Left ventricle myocardium superior (tissue), 1 donor: Measurements from ENCODE around the gene COQ7. TPM values are rescaled to one million over a fixed set of nuclear protein-coding genes. Genes with fewer than 3 reads are reported as not detected.
A peak's percentile ranks its signal among the peaks of the same experiment; 100 is the strongest.

Source experiments
- ATAC-seq: fragments of 200-7000 bp; cut with Tn5 transposase; one replicate; pipeline ENCODE4 v1.9.1; 2020; ENCODE audit warnings: mild to moderate bottlenecking, moderate library complexity
- DNase-seq: peaks from one replicate; pipeline ENCODE4 v3.0.0-alpha.2; 2020
- intact Hi-C: fragments of 100-400 bp; cut with micrococcal nuclease; formaldehyde crosslinking; loops from one replicate; pipeline ENCODE4 v1.11.0; 2022
- total RNA-seq: library from RNA; stranded (reverse); fragmentation: NEBNext Ultra II Directional; extraction: Animal tissue kit (Norgen Biotek cat#: 25700); gene quantifications from one replicate; pipeline ENCODE4 v1.2.1, GENCODE V29; 2021
- donor health status: DM: no; HTN: yes; CAD: no; lungs with severe emphysema.

Gene COQ7
- total RNA-seq, 1 donor from 2014 or later = 40.1 TPM

DNA sequence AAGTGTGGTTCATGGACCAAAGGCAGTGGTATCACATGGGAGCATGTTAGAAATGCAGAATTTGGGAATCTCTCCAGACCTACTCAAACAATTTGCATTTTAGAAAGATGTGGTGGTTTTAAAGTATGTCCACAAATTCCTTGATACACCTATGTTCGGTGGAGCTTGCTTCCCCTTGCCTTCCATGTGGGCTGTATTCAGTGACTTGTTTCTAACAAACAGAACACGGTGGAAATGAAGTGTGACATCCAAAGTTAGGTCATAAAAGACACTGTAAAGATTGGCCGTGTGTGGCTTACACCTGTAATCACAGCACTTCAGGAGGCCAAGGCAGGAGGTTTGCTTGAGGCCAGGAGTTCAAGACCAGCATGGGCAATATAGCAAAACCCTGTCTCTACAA is 16.7 kb downstream of the COQ7 start:
- DNase-seq = no peak
- intact Hi-C loops = loop anchor here (10.0 kb wide), 1 partner anchor 101 kb away; no protein-coding TSS in a partner anchor
- no peak for ATAC-seq

DNA sequence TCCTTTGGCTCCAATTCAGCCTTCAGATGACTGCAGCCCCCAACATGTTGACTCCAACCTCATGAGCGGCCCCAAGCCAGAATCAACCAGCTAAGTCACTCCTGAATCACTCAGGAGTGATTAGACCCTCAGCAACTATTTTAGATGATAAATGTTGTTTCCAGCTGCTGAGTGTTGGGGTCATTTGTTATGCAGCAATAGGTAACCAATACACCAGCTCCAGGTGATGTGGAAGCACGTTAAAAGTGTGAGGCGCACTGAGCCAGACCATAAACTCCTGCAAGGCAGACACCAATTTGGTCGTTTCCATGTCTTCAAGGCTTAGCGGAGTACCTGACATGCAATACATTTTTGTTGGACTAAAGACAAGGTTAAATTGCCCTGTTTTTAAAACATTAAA is 17.5 kb downstream of the COQ7 start:
- DNase-seq = no peak
- ATAC-seq = no peak
- intact Hi-C loops = loop anchor here (5.0 to 10.0 kb wide), 2 partner anchors 100 to 292 kb away; no protein-coding TSS in a partner anchor

DNA sequence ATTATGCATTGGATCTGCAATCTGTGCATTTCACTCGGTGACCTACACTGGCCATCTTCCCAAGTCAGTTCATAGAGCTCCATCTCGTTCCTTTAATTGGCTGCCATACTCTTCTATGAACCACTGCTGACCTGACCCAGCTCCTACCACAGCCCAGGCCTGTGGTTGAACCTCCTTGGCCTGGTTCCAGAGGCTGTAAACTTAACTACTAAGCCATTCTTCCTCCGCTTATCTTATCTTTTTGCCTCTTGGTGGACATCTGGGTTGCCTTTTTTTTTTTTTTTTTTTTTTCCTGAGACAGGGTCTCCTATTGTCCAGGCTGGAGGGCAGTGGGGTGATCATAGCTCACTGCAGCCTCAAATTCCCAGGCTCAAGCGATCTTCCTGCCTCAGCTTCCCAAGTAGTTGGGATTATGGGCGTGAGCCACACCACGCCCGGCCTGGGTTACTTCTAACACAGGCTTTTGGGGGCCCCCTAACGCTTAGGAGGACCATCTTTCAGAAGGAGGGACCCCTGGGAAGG is 18.3 kb downstream of the COQ7 start:
- intact Hi-C loops = loop anchor here (5.0 to 10.0 kb wide), 2 partner anchors 99 to 292 kb away; no protein-coding TSS in a partner anchor
- DNase-seq (no peak), ATAC-seq (peak; percentile 29)

DNA sequence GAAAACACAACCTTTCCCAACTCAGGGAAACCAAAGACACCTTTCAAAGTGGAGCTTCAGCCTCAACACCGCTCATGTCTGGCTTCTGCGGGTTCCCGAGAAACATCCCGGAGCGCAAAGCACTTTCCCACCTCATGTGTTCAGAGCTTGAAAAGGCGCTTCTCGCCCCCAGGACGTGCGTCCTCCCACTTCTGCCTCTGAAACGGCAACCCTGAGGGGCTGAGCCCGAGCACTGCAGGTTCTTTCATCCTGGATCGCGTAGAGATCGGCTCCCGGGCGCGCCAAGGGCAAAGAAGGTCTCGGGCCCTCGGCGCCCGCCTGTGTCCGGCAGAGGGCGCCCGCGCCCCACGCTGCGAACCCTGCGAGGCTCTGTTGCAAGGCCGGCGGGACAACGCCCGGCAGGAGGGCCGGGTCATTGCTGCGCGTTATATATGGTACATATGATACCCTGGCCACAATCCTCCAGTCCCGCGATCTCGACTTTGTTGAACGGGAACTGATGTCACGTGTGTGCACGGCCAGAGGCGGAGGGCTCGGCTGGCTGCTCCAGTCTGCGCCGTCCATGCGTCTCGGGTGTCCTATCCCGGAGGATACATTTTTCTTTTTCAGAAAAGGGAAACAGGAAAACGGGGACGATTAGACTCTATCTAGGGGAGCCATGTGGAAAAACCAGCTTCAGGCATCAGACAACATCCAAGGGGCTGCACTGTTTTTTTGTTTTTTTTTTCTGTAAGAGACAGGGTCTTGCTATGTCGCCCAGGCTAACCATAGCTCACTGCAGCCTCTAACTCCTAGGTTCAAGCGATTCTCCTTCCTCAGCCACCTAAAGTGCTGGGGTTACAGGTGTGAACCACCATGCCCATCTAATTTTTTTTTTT is 19.1 kb downstream of the COQ7 start:
- peak; percentile 98 for ATAC-seq
- peak; percentile 93 for DNase-seq
- intact Hi-C loops = loop anchor here (5.0 to 10.0 kb wide), 2 partner anchors 98 to 291 kb away; no protein-coding TSS in a partner anchor

DNA sequence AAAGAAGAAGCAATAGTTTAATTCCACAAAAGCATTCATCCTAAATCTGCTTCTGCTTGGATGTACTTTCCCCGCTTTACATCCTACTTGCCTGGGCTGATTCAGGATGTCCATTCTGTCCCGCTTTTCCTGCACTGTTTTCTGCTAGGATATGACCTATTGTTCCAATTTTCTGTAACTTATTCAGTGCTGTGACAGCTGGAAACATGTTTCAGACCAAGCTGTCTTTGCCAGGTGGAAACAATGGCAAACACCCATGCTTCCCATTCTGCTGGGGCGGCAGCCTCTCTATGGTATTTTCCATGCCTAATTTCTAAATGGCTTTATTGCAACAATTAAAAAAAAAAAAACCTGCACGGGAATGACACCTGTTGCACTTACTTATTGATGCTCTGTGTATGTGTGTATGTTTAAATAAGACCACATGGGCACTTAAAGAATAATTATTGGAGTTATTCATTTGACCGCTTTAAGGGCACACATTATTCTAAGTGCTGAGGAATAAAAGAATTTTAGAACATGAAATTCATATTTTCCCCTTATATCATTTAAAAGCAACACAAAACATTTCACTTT is 21.0 kb downstream of the COQ7 start:
- ATAC-seq (no peak), DNase-seq (no peak)
- intact Hi-C loops = loop anchor here (5.0 to 10.0 kb wide), 2 partner anchors 96 to 289 kb away; no protein-coding TSS in a partner anchor

DNA sequence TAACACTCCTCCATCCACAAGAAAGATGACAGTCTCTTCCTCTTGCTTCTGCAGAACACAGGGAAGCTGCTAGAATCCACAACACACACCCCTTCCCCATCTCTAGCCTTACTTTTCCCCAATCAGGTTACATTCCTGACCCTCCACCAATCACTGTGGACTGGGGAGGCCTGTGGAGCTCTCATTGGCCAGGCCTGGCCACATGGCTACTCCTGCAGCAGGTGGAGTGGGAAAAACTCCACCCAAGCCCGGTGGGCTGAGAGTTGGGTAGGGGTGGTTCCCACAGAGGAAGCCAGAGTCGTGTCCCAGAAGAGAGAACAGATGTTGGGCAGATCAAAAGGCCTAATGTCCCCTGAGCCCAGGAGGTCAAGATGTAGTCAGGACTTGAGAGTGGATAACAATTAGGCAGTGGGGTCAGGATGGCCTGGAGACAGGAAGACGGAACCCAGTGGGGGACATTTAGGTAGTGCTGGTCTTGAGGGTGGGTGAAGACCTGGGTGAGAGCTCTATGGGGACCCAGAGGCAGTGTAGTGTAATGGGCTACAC is 22.1 kb downstream of the COQ7 start:
- ATAC-seq = no peak
- no peak for DNase-seq
- intact Hi-C loops = loop anchor here (5.0 to 10.0 kb wide), 2 partner anchors 95 to 288 kb away; no protein-coding TSS in a partner anchor

DNA sequence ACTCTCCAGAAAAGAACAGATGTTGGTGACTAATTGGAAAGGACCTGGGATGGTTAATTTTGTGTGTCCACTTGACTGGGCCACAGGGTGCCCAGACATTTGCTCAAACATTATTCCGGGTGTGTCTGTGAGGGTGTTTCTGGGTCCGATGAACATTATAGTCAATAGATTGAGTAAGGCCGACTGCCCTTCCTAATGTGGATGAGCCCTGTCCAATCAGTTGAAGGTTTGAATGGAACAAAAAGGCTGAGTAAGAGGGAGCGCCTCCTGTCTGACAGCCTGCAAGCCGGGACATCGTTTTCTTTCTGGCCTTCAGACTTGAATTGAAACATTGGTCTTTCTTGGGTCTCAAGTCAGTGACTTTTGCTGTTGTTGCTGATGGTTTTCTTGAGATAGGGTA is 23.5 kb downstream of the COQ7 start:
- ATAC-seq (no peak), DNase-seq (no peak)
- intact Hi-C loops = no loop called here

DNA sequence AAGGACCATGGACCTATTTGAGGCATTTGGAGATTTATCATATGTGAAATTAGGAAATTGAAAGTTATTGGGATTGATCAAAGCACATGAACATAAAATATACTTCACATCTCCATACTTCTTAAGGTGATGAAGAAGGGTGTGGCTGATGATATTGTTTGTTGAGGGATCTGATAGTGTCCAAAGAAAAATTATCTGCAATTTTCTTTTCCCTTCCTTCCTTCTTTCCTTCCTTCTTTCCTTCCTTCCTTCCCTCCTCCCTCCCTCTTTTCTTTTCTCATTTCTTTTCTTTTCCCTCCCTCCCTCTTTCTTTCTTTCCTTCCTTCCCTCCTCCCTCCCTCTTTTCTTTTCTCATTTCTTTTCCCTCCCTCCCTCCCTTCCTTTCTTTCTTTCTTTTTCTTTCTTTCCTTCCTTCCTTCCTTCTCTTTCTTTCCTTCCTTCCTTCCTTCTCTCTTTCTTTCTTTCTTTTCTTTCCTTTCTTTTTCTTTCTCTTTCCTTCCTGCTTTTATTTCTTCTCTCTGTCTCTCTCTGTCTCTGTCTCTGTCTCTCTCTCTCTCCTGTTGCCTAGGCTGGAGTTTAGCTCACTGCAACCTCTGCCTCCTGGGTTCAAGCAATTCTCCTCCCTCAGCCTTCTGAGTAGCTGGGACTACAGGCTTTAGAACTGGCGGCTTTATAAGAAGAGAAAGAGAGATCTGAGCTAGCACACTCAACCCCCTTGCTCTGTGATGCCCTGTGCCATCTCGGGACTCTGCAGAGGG is 25.4 kb downstream of the COQ7 start:
- ATAC-seq (no peak), DNase-seq (no peak)
- intact Hi-C loops = no loop called here

DNA sequence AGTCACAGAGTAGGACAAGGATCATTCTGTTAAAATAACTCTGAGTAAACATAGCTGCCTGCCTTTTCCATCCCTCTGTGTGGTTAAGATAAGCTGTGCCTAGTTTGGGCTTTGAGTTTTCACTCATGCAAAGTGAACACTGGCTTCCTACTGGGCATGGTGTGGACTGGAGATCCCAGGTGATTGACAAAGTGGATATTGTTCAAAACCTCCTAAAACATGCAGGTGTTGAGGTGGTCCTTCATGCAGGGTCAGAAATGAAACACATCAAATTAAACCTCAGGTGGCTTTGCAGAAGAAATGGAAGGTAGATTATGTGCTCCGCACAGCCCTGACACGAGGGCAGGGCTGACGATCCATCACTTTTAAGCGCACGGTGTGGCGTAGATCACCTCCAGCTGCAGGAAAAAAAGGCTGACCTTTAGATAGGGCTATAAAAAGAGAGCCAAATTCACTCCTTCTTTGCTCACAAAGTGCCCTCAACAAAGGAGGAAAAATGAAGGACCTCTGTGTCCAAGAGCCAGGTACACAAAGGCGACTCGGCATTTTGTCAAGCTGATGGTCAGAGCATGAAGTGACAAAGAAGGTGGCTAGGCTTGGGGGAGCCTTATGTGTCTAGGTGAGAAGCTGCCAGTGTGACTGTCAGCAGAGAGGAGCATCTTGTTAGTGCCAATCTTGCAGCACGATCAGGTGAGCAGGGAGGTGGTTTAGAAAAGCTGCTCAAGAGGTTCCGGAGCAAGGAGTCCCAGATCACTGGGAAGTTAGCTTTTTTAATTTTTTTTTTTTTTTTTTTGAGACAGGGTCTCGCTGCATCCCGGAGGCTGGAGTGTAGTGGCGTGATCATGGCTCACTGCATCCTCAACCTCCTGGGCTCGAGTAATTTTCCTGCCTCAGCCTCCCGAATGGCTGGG is 26.5 kb downstream of the COQ7 start:
- ATAC-seq = no peak

DNA sequence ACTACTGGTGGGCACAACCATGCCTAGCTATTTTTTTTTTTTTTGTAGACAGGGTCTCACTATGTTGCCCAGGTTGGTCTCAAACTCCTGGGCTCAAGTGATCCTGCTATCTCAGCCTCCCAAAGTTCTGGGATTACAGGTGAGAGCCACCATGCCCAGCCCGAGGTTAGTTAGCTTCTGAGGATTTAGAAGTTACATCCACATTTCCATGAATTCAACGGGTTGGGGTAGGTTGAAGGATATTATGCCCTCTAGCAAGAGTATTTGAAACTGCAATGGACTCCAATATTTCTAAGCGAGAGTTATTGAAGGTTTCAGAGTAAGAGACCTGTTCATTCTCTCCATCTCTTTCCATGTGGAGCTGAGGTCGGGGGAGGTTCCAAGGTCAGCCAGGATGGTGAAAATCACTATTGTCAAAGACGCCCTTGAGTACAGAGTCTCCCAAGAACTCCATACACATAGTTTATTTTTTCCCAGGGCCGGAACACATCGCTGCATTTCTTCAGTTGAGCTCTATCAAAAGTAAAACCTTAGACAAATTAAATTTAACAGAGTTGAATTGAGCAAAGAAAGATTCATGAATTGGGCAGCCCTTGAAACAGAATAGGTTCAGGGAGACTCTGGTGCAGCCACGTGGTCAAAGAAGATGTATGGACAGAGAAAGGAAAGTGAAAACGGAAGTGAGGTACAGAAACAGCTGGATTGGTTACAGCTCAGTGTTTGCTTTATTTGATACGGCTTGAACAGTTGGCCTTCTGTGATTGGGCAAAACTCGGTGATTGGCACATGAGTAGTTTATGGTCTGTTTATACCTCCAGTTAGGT is 27.3 kb downstream of the COQ7 start:
- intact Hi-C loops = no loop called here
- DNase-seq (no peak), ATAC-seq (no peak)

More for the DNA sequence above, 26.5 kb downstream of the COQ7 start:
- DNase-seq = no peak
- intact Hi-C loops = no loop called here

DNA sequence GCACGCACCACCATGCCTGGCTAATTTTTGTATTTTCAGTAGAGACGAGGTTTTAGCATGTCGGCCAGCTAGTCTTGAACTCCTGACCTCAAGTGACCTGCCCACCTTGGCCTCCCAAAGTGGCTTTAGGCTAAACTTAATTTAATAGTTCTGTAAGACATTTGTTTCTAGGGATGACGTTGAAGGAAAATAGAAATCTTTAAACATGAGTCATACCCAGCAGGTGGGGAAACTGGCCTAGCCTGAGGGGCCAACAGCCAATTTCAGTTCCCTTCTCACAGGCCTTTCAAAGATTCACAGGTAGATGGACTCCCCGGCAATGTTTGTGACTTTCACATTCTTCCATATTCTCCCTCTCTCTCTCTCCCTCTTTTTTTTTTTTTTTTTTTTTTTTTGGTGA is 28.2 kb downstream of the COQ7 start:
- DNase-seq = no peak
- intact Hi-C loops = no loop called here
- no peak for ATAC-seq

DNA sequence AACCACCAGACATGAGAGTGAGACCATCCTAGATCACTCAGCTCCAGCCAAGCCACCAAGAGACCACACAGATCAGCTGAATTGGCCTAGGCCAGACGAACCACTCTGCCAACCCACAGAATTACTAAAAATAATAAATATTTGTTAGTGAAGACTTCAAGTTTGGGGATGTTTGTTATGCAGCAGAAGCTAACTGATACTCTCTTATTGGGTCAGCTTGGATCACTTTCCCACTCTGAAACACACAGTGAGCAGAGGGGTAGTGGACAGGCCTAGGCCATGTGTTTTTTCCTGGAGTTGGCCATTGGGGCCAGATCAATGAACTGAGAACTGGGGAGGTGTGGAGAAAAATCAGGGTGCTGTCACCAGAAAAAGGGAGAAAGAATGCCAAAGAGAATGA is 30.8 kb downstream of the COQ7 start:
- ATAC-seq = no peak
- intact Hi-C loops = no loop called here
- no peak for DNase-seq

DNA sequence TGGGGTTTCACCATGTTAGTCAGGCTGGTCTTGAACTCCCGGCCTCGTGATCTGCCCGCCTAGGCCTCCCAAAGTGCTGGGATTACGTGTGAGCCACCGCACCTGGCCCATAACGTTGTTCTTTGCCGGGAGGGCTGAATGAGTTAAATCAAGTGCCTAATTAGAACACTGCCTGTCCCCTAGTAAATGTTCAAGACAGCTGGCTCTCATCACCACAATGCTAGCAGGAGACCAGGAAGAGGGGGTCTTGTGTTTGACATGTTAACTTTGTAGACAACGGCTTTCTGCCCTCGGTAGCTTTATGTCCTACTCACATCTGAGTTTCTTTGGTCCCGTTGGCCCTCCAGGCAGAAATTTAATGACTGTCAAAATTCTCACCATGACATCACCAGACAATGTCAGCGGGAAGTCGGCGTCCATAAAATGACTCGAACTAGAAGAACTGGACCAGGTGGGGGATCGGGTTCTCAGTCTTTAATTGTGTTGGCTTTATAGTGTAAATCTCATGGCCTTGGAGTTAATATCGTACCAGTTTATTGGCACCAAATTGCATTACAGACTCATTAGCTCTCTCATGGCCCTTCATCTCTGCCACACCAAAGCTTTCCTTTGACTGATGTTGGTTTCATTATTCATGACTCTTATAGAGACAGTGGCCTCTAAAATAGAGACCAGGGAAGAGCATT is 34.9 kb downstream of the COQ7 start:
- DNase-seq (no peak), ATAC-seq (no peak)
- intact Hi-C loops = no loop called here

DNA sequence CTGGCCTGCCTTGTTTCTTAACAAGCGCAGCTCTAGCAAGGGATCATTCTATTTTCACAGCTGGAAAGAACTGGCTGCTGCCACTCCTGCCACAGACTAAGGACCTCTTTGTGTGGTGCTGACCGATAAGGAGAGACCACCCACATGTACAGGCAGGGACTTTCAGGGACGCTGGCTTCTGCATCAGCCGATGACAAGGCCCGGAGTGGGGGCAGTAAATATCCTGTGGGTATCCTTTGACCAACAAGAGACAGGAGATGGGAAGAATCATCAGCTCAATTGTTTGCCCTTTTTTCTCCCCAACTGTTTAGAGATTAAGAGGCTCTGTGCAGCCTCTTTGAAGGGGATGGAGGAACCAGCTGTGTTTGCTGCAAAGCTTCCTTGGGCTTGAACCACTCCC is 37.2 kb downstream of the COQ7 start:
- intact Hi-C loops = no loop called here
- DNase-seq (no peak), ATAC-seq (no peak)

DNA sequence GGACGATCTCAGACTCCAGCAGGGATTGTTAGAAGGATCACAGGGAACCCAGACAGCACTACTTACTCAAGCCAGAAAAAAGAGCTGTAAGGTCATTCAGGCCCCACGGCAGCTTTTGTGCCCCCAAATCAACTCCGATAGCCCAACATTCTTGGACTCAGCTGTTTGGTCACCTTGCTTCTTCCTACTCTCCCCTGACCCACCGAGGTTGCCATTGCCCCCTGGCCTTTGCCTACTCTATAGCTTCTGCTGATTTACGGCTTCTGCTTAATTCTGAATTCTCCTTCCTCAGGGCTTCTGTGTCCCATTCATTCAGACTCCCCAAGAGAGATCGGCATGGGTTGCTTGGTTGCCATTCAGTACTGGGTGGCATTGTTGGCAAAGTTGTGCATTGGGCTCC is 37.7 kb downstream of the COQ7 start:
- ATAC-seq (no peak), DNase-seq (no peak)
- intact Hi-C loops = no loop called here

DNA sequence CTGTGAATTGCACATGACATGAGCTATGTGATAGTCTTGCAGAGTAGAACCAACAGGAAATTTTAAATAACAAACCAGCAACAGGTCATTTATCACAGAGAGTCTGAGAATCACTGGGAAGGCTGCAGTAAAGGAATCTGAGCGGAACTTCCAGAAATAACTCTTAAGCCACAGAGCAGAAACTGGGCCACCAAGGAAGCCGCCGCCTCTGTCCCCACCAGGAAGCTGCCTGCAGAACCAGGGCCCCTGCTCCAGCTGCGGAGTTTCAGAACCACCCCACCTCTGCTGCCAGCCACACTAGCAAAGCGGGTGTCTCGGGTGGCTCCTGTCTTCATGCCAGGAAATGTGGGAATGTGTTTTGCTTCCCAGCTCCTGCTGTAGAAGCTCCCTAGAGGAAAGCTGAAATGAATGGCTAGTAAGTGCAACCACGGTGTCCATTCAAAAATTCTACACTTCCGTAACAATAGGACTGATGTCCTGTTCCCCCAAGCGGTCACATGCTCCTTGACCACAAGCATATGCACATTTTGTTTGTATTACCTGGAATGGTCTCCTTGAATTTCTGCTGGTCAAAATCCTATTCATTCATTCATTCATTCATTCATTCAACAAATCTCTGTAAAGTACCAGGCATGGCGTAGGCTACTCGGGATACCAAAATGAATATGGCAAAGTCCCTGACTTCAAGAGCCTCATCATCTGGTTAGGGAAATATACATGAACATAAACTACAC is 38.6 kb downstream of the COQ7 start:
- ATAC-seq = peak; percentile 28
- intact Hi-C loops = no loop called here
- peak; percentile 41 for DNase-seq
